Caco-2 (cell line): ENCODE measurements around the gene GOSR2. TPM values are rescaled to one million over a fixed set of nuclear protein-coding genes. Genes with fewer than 3 reads are reported as not detected.

Source experiments
- BruUV-seq: library from RNA; stranded (reverse); fragments of 400-500 nt; replicated peaks from 2 replicates; lab custom pipeline; 2021; lab: Mats Ljungman, UMichigan
- CTCF ChIA-PET: fragments of 300-600 bp; sonication (Branson Sonifier 250); formaldehyde crosslinking; loops from one replicate; lab custom pipeline; 2022; ENCODE audit warnings: antibody characterized with exemption; lab: Charles Lee
- POLR2A ChIA-PET: fragments of 300-600 bp; sonication (Branson Sonifier 250); formaldehyde crosslinking; loops from one replicate; lab custom pipeline; 2022; ENCODE audit warnings: antibody characterized with exemption; lab: Charles Lee
- DNase-seq, 2 experiments: peaks; one replicate each; pipeline versions ENCODE4 v3.0.0 to v3.0.0-alpha.2; 2020 to 2022
- H3K27me3 ChIP-seq: replicated peaks from 2 replicates; pipeline ENCODE4 v1.6.0; 2011; ENCODE audit warnings: low read length; ENCODE audit not compliant: control insufficient read depth, insufficient read depth
- H3K36me3 ChIP-seq: 2 replicates; pipeline ENCODE4 v1.5.1; 2011; ENCODE audit warnings: low read length; ENCODE audit not compliant: control insufficient read depth, insufficient read depth
- H3K4me1 ChIP-seq: fragments of 250-450 bp; sonication (Bioruptor Pico); 2 replicates; pipeline ENCODE4 v1.5.1; 2020; ENCODE audit warnings: mild to moderate bottlenecking
- H3K4me3 ChIP-seq: 2 replicates; pipeline ENCODE4 v1.5.1; 2011; ENCODE audit warnings: low read depth, mild to moderate bottlenecking, control low read depth, low read length
- H3K9me3 ChIP-seq: fragments of 250-450 bp; sonication (Bioruptor Pico); 2 replicates; pipeline ENCODE4 v1.5.1; 2020; ENCODE audit warnings: mild to moderate bottlenecking, moderate library complexity
- H3K27ac Mint-ChIP-seq: one replicate; pipeline ENCODE4 v1.8.0; 2022; ENCODE audit warnings: mixed read lengths; ENCODE audit not compliant: unreplicated experiment
- H3K27me3 Mint-ChIP-seq: one replicate; pipeline ENCODE4 v1.8.0; 2022; ENCODE audit warnings: mixed read lengths; ENCODE audit not compliant: insufficient read depth, unreplicated experiment
- H3K36me3 Mint-ChIP-seq: one replicate; pipeline ENCODE4 v1.8.0; 2022; ENCODE audit warnings: mild to moderate bottlenecking, mixed read lengths; ENCODE audit not compliant: insufficient read depth, unreplicated experiment
- H3K4me1 Mint-ChIP-seq: one replicate; pipeline ENCODE4 v1.8.0; 2022; ENCODE audit warnings: low read depth, mixed read lengths; ENCODE audit not compliant: unreplicated experiment
- H3K4me3 Mint-ChIP-seq: one replicate; pipeline ENCODE4 v1.8.0; 2022; ENCODE audit warnings: mild to moderate bottlenecking, moderate library complexity, mixed read lengths; ENCODE audit not compliant: unreplicated experiment
- H3K9me3 Mint-ChIP-seq: one replicate; pipeline ENCODE4 v1.8.0; 2022; ENCODE audit warnings: mixed read lengths; ENCODE audit not compliant: unreplicated experiment
- intact Hi-C: fragments of 100-400 bp; cut with micrococcal nuclease; formaldehyde crosslinking; loops from one replicate; pipeline ENCODE4 v1.10.0; 2022; ENCODE audit not compliant: unreplicated experiment
- total RNA-seq: library from RNA; stranded (reverse); gene quantifications from 2 replicates; pipeline ENCODE4 v1.2.3, GENCODE V29; 2022
- TF ChIP-seq, protein P1 (sequence below), 2 experiments: fragments of 200-600 bp in 1 of 2; IDR thresholded peaks; 1 replicate in 1 of 2; 2 replicates in 1 of 2; pipeline versions ENCODE4 v1.5.1 to v1.8.0; 2011 to 2022; ENCODE audit warnings: antibody characterized with exemption in 1 of 2, control low read depth in 1 of 2, inconsistent platforms in 1 of 2, low read depth in 1 of 2, low read length in 1 of 2, mild to moderate bottlenecking in 1 of 2, moderate library complexity in 1 of 2; ENCODE audit not compliant: insufficient read depth in 1 of 2, severe bottlenecking in 1 of 2, unreplicated experiment in 1 of 2

GOSR2 gene
- total RNA-seq, 1 experiment from 2014 or later: 84.0 TPM

DNA sequence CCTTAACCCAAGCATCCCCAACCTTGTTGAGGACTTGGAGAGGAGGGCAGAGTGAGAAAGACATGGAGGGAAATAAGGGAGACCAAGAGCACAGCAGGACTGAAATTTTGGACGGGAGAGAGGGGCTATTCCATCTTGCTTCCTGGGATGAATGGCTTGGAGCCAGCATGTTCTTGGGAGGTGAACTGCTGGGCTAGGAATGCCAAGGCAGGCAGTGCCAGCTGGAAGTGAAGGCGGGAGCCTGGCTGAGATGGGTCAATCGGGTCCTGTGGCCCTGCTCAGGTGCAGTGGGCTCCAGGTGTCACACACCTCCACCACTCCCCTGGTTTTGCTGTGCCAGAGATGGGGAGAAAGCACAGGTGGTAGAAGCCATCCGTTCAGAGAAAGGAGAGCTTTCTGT is 46.0 kb upstream of the GOSR2 start:
- no peak overlapping the region for H3K4me3 ChIP-seq
- H3K27me3 ChIP-seq: no peaks in the 10 kb centered on the region
- H3K9me3 ChIP-seq: no peaks in the 10 kb centered on the region
- ChIA-PET POLR2A (no interaction called here), CTCF (interaction anchor here (0.6 to 1.4 kb wide), 6 partner anchors 17 to 66 kb away, joined by 3 to 6 read pairs (median 3); partner anchors contain the start of gene WNT9B)
- intact Hi-C loops: no loop called here
- TF ChIP-seq, protein P1, sequence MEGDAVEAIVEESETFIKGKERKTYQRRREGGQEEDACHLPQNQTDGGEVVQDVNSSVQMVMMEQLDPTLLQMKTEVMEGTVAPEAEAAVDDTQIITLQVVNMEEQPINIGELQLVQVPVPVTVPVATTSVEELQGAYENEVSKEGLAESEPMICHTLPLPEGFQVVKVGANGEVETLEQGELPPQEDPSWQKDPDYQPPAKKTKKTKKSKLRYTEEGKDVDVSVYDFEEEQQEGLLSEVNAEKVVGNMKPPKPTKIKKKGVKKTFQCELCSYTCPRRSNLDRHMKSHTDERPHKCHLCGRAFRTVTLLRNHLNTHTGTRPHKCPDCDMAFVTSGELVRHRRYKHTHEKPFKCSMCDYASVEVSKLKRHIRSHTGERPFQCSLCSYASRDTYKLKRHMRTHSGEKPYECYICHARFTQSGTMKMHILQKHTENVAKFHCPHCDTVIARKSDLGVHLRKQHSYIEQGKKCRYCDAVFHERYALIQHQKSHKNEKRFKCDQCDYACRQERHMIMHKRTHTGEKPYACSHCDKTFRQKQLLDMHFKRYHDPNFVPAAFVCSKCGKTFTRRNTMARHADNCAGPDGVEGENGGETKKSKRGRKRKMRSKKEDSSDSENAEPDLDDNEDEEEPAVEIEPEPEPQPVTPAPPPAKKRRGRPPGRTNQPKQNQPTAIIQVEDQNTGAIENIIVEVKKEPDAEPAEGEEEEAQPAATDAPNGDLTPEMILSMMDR (IDR thresholded peaks at IDR 0.05; ENCODE audit: insufficient read depth in 1 of 2, low read depth in 1 of 2, low read length in 1 of 2, severe bottlenecking in 1 of 2, unreplicated experiment in 1 of 2): no peak
- no peaks in the 10 kb centered on the region for H3K36me3 ChIP-seq
- Mint-ChIP-seq H3K27me3 (no peaks in the 10 kb centered on the region), H3K4me3 (no peak overlapping the region), H3K27ac (no peak overlapping the region), H3K4me1 (no peaks in the 10 kb centered on the region), H3K36me3 (no peaks in the 10 kb centered on the region), H3K9me3 (no peaks in the 10 kb centered on the region)
- no TSS peak for BruUV-seq
- no peaks in the 10 kb centered on the region for H3K4me1 ChIP-seq
- DNase-seq: no peak

DNA sequence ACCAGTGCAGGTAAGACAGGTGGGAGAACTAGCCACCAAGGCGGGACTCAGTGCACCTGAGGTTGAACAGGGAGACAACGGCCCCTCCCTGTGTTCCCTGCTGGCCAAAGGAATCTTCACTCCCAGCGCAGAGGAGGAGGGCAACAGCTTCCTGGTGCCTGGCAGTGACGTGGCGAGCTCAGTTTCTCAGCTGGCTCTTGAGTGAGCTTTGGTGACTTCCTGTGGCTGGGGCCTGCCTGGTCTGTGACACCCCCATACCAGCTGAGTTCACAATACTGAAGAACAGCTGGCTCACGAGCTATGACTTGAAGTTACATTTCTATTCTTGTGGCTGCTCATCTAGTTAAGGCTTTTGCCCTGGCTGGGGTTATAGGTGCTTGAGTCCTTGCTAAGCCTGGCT is 45.5 kb upstream of the GOSR2 start:
- TF ChIP-seq, protein P1 (IDR thresholded peaks at IDR 0.05; ENCODE audit: insufficient read depth in 1 of 2, low read depth in 1 of 2, low read length in 1 of 2, severe bottlenecking in 1 of 2, unreplicated experiment in 1 of 2): no peak
- POLR2A ChIA-PET: no interaction called here
- no peaks in the 10 kb centered on the region for H3K27me3 Mint-ChIP-seq
- no peaks in the 10 kb centered on the region for H3K9me3 ChIP-seq
- H3K4me1 ChIP-seq: no peaks in the 10 kb centered on the region
- H3K27me3 ChIP-seq: no peaks in the 10 kb centered on the region
- H3K36me3 ChIP-seq: no peaks in the 10 kb centered on the region
- no peaks in the 10 kb centered on the region for H3K36me3 Mint-ChIP-seq
- intact Hi-C loops: no loop called here
- DNase-seq: no peak
- no TSS peak for BruUV-seq
- H3K9me3 Mint-ChIP-seq: no peaks in the 10 kb centered on the region
- CTCF ChIA-PET: interaction anchor here (1.0 to 1.1 kb wide), 2 partner anchors 18 to 67 kb away, joined by 3 to 5 read pairs; no protein-coding TSS in a partner anchor
- no peak overlapping the region for H3K27ac Mint-ChIP-seq
- no peak overlapping the region for H3K4me3 ChIP-seq
- H3K4me1 Mint-ChIP-seq: no peaks in the 10 kb centered on the region
- no peak overlapping the region for H3K4me3 Mint-ChIP-seq

DNA sequence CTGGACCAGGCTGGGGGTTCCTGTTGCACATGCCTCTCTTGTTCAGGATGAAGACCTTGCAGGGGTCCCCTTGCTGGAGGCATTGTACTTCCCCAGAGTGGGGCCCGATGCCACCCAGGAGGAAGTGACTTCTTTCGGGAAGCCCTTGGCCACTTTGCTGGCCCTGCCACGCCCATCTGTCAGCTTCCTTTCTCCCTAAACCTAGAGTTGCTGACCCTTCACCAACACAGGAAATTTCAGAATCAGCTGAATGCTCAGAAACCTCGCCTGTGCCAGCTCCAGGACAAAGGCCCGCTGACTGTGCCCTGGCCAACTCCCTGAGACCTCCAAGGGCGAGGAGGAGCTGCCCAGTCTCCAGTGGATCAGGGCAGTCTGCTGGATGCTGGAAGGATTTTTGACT is 44.9 kb upstream of the GOSR2 start:
- TF ChIP-seq, protein P1 (IDR thresholded peaks at IDR 0.05; ENCODE audit: insufficient read depth in 1 of 2, low read depth in 1 of 2, low read length in 1 of 2, severe bottlenecking in 1 of 2, unreplicated experiment in 1 of 2): no peak
- no peaks in the 10 kb centered on the region for H3K36me3 Mint-ChIP-seq
- no peaks in the 10 kb centered on the region for H3K4me1 Mint-ChIP-seq
- no peaks in the 10 kb centered on the region for H3K4me1 ChIP-seq
- no peak for DNase-seq
- H3K27me3 Mint-ChIP-seq: no peaks in the 10 kb centered on the region
- CTCF ChIA-PET: interaction anchor here (1.0 kb wide), 1 partner anchor 18 kb away, joined by 5 read pairs; no protein-coding TSS in a partner anchor
- POLR2A ChIA-PET: no interaction called here
- H3K27ac Mint-ChIP-seq: no peak overlapping the region
- no peaks in the 10 kb centered on the region for H3K27me3 ChIP-seq
- H3K4me3 ChIP-seq: no peak overlapping the region
- intact Hi-C loops: no loop called here
- H3K9me3 ChIP-seq: no peaks in the 10 kb centered on the region
- no TSS peak for BruUV-seq
- no peaks in the 10 kb centered on the region for H3K36me3 ChIP-seq
- H3K4me3 Mint-ChIP-seq: no peak overlapping the region
- no peaks in the 10 kb centered on the region for H3K9me3 Mint-ChIP-seq
